Measurements from ENCODE around the gene SPTBN1.

The SPTBN1 gene

DNA sequence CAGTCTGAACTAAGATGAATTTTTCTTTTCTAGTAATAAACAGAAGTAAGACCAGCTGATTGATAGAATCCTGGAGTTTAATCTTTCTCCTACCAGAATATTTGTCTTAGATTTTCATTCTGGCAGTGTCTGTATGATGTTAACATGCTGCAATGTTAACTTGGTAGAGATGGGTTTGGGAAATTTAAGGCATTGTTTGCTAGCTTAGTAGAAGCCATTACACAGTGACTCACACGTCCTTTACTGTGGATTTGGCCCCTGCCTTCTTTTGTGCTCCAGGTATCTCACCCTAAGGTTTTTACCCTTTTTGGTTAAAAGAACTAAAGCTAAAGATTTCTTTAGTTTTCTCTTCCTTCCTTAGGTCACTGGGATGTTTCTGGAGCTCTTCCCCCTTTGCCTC, 84.1 kb downstream of the SPTBN1 start:
- no peak for DNase-seq (ENCODE audit: low read depth)
- no peak for TF ChIP-seq POLR2A (IDR thresholded peaks at IDR 0.05; ENCODE audit: extremely low read depth, insufficient read length)
- H3K4me3 ChIP-seq (ENCODE audit: low read depth, low read length) = no peak overlapping the region

DNA sequence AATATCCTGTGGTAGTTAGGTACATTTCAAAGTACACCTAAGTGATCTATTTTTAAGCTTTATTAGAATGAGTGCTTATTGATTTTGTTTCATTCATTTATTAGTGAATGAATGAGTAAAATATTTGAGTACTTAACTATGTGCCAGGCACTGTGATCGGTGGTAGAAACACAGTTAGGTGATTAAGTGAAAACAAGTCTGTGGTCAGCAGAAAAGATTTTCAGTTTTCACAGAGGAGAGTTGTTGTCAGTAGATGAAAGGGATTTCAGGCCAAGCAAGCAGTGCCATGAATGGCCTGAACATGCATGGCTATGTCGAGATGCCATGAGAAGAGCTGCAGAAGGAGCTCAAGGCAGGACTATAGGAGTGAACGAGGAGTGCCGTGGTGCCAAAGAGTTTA, 85.9 kb downstream of the SPTBN1 start:
- TF ChIP-seq MYC (IDR thresholded peaks at IDR 0.05; ENCODE audit: low read depth, low read length) (no peak), POLR2A (IDR thresholded peaks at IDR 0.05; ENCODE audit: extremely low read depth, insufficient read length) (no peak)
- TF ChIP-seq, protein P1, sequence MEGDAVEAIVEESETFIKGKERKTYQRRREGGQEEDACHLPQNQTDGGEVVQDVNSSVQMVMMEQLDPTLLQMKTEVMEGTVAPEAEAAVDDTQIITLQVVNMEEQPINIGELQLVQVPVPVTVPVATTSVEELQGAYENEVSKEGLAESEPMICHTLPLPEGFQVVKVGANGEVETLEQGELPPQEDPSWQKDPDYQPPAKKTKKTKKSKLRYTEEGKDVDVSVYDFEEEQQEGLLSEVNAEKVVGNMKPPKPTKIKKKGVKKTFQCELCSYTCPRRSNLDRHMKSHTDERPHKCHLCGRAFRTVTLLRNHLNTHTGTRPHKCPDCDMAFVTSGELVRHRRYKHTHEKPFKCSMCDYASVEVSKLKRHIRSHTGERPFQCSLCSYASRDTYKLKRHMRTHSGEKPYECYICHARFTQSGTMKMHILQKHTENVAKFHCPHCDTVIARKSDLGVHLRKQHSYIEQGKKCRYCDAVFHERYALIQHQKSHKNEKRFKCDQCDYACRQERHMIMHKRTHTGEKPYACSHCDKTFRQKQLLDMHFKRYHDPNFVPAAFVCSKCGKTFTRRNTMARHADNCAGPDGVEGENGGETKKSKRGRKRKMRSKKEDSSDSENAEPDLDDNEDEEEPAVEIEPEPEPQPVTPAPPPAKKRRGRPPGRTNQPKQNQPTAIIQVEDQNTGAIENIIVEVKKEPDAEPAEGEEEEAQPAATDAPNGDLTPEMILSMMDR (IDR thresholded peaks at IDR 0.05; ENCODE audit: low read depth, low read length) = no peak
- TF ChIP-seq, protein P2, sequence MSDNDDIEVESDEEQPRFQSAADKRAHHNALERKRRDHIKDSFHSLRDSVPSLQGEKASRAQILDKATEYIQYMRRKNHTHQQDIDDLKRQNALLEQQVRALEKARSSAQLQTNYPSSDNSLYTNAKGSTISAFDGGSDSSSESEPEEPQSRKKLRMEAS (IDR thresholded peaks at IDR 0.05; ENCODE audit: low read depth, low read length) = no peak
- no peak for DNase-seq (ENCODE audit: low read depth)
- no peak overlapping the region for H3K4me3 ChIP-seq (ENCODE audit: low read depth, low read length)

DNA sequence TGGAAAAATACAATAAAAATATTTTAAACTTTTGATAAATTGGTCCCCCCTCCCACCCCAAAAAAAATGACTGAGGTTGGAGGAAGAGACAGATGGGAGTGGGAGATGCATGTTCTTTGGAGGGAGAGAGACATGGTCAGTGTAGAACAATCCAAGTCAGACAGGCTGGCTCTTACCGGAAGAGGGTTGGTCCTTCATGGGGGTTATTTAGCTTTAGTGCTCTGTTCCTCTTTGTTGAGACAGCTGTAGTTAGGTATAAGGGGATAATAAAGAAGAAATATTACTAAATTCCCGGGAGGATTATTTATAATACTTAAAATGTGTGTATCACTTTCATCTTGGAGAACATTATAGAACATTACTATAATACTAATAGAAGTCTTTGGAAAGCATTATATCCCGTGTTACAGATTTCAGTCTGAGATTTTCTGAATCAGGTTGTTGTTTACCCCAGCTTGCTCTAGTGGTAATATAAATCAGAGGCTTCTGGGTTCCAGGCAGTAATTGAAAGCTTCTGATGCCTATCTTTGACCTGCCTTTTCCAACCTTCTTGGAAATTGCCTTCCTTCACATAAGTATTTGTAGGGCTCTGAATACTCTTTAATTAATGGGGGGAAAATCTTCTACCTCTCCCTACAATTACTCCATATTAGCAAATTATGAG, 87.7 kb downstream of the SPTBN1 start:
- TF ChIP-seq, protein P1 (IDR thresholded peaks at IDR 0.05; ENCODE audit: low read depth, low read length) = no peak
- TF ChIP-seq POLR2A (IDR thresholded peaks at IDR 0.05; ENCODE audit: extremely low read depth, insufficient read length) (no peak), MYC (IDR thresholded peaks at IDR 0.05; ENCODE audit: low read depth, low read length) (no peak)
- TF ChIP-seq, protein P2 (IDR thresholded peaks at IDR 0.05; ENCODE audit: low read depth, low read length) = no peak
- DNase-seq (ENCODE audit: low read depth) = no peak
- H3K4me3 ChIP-seq (ENCODE audit: low read depth, low read length) = no peak overlapping the region

DNA sequence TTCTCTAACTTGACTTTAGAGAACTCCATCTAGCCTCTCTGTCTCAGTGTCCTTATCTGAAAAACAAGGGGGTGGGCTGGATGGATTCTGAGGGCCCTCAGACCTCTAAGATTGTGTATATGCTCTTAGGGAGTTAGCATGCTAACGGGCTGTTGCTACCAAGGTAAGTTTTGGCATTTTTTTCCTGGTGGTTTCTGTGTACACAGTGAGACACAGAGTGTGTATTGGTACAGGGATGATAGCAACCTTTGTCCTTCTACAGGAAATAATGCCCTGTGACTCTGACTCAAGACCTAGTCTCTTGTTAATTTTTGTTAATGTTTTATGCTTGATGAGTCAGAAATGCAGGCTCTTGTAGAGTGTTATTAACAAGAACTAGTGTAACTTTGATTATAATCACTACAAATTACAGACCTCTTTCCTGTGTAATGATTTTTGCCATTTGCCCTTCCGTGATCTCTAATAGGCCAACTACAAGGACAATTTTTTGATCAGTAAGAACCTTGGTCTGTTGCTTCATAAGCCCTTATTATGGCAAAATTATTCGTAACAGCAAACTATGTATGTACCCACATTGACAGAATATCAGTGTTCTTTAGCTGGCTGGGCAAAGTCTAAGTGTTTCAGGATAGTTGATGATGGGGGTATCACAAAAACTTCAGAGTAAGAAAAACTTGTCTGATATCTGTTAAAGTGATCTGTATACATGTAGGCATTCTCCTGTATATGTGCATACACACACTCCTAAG, 89.7 kb downstream of the SPTBN1 start:
- no peak overlapping the region for H3K4me3 ChIP-seq (ENCODE audit: low read depth, low read length)
- TF ChIP-seq, protein P1 (IDR thresholded peaks at IDR 0.05; ENCODE audit: low read depth, low read length) = no peak
- TF ChIP-seq MYC (IDR thresholded peaks at IDR 0.05; ENCODE audit: low read depth, low read length) (no peak), POLR2A (IDR thresholded peaks at IDR 0.05; ENCODE audit: extremely low read depth, insufficient read length) (no peak)
- TF ChIP-seq, protein P2 (IDR thresholded peaks at IDR 0.05; ENCODE audit: low read depth, low read length) = no peak
- DNase-seq (ENCODE audit: low read depth) = no peak

DNA sequence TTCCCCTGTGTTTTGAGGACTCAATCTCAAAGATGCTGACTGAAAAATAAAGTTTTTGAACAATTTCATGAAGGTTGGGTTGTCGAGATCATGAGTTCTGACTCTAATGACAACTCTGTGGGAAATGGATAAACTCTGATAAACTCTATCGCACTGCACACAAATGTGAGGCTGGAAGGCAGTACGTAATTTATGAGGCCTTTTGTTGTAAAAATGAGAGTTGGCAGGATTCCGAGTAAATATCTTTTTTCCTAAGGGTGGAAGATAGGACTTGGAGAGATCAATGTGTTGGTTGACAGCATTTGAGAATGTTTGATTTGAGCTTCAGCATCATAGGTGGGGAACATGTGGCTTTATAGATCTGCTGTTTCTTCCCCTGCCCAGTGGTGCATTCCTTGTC, 90.4 kb downstream of the SPTBN1 start:
- TF ChIP-seq, protein P2 (IDR thresholded peaks at IDR 0.05; ENCODE audit: low read depth, low read length) = no peak
- TF ChIP-seq MYC (IDR thresholded peaks at IDR 0.05; ENCODE audit: low read depth, low read length) = no peak
- TF ChIP-seq POLR2A (IDR thresholded peaks at IDR 0.05; ENCODE audit: extremely low read depth, insufficient read length) = no peak
- TF ChIP-seq, protein P1 (IDR thresholded peaks at IDR 0.05; ENCODE audit: low read depth, low read length) = no peak
- no peak overlapping the region for H3K4me3 ChIP-seq (ENCODE audit: low read depth, low read length)
- no peak for DNase-seq (ENCODE audit: low read depth)

DNA sequence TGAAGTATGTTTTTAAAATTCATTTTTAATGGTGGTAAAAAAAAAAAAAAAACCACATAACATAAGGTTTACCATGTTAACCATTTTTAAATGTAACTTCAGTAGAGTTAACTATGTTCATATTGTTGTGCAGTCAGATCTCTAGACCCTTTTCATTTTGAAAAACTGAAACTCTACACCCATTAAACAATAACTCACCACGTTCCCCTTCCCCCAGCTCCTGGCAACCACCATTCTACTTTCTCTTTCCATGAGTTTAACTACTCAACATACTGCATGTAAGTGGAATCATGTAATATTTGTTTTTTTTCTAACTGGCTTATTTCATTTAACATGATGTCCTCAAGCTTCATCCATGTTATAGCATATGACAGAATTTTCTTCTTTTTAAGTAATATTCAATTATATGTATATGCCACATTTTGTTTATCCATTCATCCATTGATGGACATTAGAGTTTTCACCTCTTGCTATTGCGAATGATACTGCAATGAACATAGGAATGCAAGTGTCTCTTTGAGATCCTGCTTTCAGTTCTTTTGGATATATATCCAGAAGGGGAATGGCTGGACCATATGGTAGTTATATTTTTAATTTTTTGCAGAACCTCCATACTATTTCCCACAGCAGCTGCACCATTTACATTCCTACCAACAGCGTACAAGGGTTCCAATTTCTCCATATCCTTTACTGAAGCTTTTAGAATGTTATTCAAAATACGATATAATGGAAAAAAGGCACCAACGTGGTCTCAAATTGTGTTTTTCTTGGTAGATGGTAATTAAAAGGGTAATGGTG, 91.0 kb downstream of the SPTBN1 start:
- no peak overlapping the region for H3K4me3 ChIP-seq (ENCODE audit: low read depth, low read length)
- DNase-seq (ENCODE audit: low read depth) = no peak
- TF ChIP-seq, protein P2 (IDR thresholded peaks at IDR 0.05; ENCODE audit: low read depth, low read length) = no peak
- no peak for TF ChIP-seq MYC (IDR thresholded peaks at IDR 0.05; ENCODE audit: low read depth, low read length)
- no peak for TF ChIP-seq POLR2A (IDR thresholded peaks at IDR 0.05; ENCODE audit: extremely low read depth, insufficient read length)
